Uterus (tissue), 2 donors: Measurements from ENCODE around the gene ATP1B3.
"Not testable (repeated sequence)": the region's sequence is repeated elsewhere in the genome, so short reads cannot be mapped to it uniquely, and the experiment has no call there.

Experiments
- CTCF ChIP-seq, 4 experiments: fragments of 200-600 bp in 2 of 4; fragments of 450-650 bp in 2 of 4; sonication (generic) in 2 of 4; IDR thresholded peaks; one replicate each; pipeline ENCODE4 v1.5.1; 2016 to 2019; ENCODE audit warnings: antibody characterized with exemption in 4 of 4, mild to moderate bottlenecking in 2 of 4, moderate library complexity in 1 of 4
- POLR2A ChIP-seq, 2 donors: fragments of 450-650 bp; IDR thresholded peaks; one replicate each; pipeline ENCODE4 v1.6.1; 2016; ENCODE audit warnings: antibody characterized with exemption in 2 of 2, mild to moderate bottlenecking in 1 of 2, moderate library complexity in 1 of 2

- not testable (repeated sequence) for TF ChIP-seq CTCF, POLR2A (IDR thresholded peaks at IDR 0.05)
Observed at GRCh38 chr3:141925677-141926076, 49.2 kb downstream of the ATP1B3 start.
